NCI-H187 treated with DMSO at 0.1 percent for 48 hours (cell line): ENCODE data around the gene IQCK.
"Not testable (repeated sequence)": the region's sequence is repeated elsewhere in the genome, so short reads cannot be mapped to it uniquely, and the experiment has no call there.

Experiments used
- DNase-seq: peaks from one replicate; lab custom pipeline; 2025; lab: John Stamatoyannopoulos, UW

The IQCK gene

GRCh38 chr16:19757762-19758595 lies 39.9 kb downstream of the IQCK start:
- DNase-seq = no peak

- DNase-seq = no peak
These were observed 42.4 kb downstream of the IQCK start for GRCh38 chr16:19760356-19761060.

GRCh38 chr16:19765860-19766553 lies 47.9 kb downstream of the IQCK start:
- no peak for DNase-seq

GRCh38 chr16:19766554-19766884 lies 48.4 kb downstream of the IQCK start:
- no peak for DNase-seq

DNA sequence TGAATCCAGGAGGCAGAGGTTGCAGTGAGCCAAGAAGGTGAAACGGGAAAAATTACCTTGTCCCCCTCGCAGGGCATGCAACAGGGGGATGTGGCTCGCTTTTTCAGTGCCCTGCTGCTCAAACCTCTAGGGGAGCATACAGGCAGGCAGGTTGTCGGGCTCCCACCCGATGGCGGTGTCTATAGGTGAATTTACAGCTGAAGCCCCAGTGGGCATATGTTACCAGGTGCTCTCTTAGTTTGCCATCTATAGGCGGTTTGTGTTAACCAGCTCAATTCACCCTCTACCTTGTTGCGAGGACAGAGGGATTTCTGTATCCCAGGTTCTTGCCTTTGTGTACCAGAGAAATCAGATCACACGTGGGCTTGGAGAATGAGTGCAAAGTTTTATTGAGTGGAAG lies 48.9 kb downstream of the IQCK start:
- no peak for DNase-seq

DNA sequence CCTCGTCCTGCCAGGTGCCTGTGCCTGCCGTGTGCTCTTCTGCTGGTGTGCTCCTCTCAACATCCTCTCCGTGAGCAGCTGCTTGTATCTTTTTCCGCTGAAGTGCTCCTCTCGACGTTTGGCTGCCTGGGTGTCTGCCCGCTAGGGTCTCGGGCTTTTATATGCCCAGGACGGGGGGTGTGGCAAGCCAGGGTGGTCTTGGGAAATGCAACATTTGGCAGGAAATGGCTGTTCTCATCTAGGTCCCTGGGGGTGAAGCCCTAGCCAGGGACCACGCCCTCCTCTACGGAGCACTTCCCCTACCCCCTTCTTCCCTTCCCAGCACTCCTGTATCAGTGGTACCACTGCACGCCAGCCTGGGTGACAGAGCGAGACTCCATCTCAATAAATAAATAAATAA lies 49.4 kb downstream of the IQCK start:
- DNase-seq = no peak

DNA sequence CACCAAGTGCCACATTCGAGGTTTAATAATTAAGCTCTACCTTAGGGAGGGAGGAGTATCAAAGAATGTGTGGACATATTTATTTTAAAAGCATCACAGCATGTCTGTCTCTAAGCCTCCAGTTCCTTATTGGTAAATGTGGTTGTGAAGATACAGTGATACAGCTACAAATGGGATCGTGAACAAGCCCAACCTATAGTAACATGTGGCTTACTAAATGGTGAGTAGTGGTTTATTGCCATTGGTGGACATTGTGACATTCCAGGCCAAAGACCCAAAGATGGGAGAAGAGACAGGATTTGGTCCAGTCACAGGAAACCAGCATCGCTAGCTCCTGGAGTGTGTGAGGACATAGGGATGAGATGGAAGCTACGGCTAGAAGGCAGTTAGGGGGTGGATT lies 51.2 kb downstream of the IQCK start:
- DNase-seq = no peak

DNA sequence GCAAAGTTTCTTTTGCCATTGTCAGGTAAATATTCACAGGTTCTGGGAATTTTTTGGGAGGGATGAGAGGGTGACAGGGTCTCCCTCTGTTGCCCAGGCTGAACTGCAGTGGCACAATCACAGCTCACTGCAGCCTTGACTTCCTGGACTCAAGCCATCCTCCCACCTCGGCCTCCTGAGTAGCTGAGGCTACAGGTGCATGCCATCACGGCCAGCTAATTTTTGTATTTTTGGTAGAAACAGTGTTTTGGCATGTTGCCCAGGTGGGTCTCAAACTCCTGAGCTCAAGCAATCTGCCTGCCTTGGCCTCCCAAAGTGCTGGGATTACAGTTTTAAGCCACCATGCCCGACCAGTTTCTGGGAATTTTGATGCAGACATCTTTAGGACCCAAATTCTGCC lies 53.0 kb downstream of the IQCK start:
- no peak for DNase-seq

GRCh38 chr16:19771796-19772195 lies 53.7 kb downstream of the IQCK start:
- no peak for DNase-seq

DNA sequence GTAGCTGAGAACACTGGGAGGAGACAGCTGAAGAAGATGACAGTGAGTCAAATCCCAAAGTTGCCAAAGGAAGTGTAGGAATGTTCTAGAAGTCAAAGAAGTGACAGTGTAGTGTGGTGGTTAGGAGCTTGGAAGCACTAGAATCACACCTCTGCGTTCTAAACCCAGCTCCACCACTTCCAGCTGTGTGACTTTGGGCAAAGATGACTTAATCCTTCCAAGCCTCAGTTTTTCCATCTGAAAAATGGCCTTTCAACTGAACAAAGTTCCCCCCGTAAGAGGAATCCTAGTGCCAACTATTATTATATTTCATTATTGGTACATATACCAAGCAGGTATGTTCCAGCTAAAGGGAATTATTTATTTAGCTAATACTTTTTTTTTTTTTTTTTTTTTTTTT lies 56.0 kb downstream of the IQCK start:
- DNase-seq = no peak

DNA sequence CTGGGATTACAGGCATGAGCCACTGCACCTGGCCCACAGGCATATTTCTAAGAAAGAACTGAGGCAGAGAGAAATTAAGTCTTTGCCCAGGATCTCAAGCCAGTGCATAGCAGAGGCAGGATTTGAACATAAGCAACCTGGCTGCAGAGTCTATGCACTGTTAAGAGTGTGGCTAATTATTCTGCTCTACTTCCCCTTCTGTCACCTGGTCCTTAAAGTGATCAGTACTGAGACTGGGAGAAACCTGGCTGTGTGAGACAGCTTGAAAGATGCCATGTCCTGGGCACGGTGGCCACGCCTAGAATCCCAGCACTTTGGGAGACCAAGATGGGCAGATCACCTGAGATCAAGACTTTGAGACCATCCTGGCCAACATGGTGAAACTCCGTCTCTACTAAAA lies 58.1 kb downstream of the IQCK start:
- DNase-seq = no peak

GRCh38 chr16:19776565-19776964 lies 58.5 kb downstream of the IQCK start:
- DNase-seq = no peak

GRCh38 chr16:19780321-19780720 lies 62.2 kb downstream of the IQCK start:
- DNase-seq = no peak

DNA sequence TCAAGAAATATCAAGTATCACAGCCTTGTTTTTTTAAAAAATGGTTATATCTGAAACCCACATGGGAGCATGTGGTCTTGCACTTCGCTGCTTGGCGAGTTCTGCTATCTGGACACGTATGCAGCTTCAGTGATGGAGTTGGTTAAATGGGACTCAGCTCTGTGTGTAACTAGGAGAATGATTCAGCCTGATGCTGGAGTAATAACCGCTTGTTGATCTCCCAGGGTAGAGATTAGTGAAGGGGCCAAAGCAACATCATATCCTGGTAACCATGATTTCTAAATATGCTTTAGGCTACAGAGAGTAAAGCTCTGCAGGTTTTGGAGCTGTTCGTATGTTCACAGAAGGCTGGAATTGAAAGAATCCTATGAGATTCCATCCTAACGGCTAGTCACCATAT lies 63.2 kb downstream of the IQCK start:
- no peak for DNase-seq

GRCh38 chr16:19783363-19784182 lies 65.5 kb downstream of the IQCK start:
- DNase-seq = no peak

GRCh38 chr16:19784183-19784736 lies 66.2 kb downstream of the IQCK start:
- DNase-seq = no peak

DNA sequence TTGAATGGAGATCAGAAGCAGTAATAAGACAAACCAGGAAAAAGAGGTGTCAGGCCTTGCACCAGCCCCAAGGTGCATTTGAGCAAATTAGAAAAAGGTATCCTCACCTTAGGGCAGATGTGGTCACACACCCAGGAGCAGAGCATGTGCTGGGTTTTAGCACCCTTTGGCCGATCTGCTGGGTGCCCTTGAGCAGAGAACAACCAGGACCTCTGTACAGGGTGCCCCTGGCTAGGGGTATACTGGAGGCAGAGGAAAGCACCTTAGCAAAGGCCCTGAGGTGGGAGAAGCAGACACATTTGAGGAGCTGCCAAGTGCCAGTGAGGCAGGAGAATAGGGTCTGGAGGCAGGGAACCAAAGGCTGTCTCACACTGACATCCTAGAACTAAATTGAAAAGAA lies 67.0 kb downstream of the IQCK start:
- DNase-seq = no peak

DNA sequence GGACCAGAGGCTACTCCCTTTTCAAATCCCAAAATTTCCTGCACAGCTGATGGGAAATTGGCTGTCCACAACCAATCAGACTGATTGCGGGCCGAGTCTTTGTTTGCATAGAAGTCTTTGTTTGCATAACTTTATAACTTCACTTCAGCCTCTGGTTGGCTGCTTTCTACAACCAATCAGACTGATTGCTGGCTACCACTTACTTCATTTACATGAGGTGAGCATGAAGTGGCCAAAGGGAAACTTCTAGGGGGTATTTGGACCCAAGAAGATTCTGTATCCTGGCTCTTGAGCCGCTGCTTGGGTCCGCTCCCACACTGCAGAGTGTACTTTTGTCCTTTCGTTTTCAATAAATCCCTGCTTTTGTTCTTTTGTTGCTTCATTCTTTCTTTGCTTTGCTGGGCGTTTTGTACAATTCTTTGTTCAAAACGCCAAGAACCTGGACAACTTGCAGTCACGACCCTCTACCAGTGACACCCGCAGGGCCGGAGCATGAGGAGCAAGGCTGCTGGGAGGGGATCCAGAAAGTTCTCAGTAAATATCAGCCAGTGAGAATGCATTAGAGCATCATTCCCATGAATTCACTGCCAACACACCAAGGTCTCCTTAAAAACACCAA lies 67.5 kb downstream of the IQCK start:
- DNase-seq = no peak

DNA sequence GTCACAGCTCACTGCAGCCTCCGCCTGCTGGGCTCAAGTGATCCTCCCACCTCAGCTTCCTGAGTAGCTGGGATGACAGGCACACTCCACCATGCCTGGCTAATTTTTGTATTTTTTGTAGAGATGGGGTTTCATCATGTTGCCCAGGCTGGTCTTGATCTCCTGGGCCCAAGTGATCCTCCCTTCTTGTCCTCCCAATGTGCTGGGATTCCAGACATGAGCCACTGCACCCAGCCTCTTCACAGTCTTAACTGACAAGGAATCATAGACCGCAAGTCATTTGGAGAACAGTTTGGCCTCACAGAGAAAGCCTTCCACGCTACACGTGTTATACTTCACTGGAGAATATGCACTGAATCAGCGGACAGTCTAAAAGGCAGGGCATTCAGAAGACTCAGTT lies 83.3 kb downstream of the IQCK start:
- not testable (repeated sequence) for DNase-seq

DNA sequence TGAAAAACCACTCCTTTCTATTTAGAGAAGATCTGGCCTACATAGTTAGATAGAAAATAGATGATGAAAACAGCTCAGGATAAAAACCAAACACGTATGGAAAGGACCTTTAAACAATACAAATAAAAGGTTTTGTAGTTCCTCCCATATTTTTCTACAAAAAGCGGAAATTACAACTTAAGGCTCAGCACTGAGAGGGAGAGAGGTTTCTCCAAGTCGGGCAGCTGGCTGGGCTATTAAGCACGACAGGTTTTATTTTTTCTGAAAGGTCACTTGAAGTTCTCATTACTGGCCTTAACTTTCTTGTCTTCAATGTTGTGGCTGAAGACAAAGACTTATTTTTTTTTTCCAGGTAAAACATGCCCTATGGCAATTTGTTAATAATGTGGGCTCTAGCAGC lies 83.8 kb downstream of the IQCK start:
- not testable (repeated sequence) for DNase-seq

- no peak for DNase-seq
These were observed 84.5 kb downstream of the IQCK start for GRCh38 chr16:19802612-19803011.
